Thyroid gland (tissue), 4 donors: Measurements from ENCODE around the gene DOHH.

Experiments used
- POLR2A ChIP-seq, 2 donors: fragments of 450-650 bp; IDR thresholded peaks; one replicate each; pipeline ENCODE4 v1.6.1; 2017; ENCODE audit warnings: antibody characterized with exemption in 2 of 2, mild to moderate bottlenecking in 2 of 2, moderate library complexity in 1 of 2
- TF ChIP-seq, protein P1 (sequence below), 6 experiments: fragments of 200-600 bp in 3 of 6; fragments of 450-650 bp in 3 of 6; sonication (generic) in 3 of 6; IDR thresholded peaks; one replicate each; pipeline ENCODE4 v1.5.1; 2016 to 2019; ENCODE audit warnings: antibody characterized with exemption in 6 of 6, mild to moderate bottlenecking in 2 of 6, inconsistent platforms in 1 of 6, moderate library complexity in 1 of 6

DNA sequence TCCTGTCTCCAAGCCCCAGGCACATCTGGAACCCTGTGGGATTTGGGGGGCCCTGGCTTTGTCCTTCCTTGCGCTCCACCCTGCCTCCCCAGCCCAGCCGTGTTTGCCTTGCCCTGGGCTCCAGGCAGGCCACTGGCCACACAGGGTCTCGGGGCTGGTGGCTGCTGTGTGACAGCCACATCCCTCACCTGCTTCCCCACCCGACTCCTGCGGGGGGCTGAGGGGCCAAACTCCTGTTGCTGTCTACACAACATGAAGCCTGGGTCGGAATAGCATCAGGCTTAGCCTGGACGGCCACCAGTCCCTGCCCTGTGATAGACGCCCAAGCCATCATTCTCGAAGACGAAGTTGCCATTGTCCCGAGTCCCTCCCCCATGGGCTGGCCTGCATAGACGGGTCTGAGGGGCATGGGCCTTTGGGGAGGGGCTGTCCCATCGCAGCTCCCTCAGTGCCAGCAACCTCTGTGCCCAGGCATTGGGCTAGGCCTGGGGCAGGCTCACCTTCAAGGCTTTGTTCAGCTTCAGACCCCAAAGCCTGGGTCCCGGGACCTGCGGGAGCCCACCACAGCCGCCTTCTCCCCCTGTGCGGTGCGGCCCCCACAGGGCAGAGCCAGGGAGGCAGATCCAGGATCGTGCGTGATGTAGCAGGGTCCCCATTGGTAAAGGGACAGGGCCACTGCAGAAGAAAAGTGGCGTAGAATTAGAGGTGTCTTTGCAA is 23.0 kb upstream of the DOHH start:
- no peak for TF ChIP-seq POLR2A (IDR thresholded peaks at IDR 0.05)
- TF ChIP-seq, protein P1, sequence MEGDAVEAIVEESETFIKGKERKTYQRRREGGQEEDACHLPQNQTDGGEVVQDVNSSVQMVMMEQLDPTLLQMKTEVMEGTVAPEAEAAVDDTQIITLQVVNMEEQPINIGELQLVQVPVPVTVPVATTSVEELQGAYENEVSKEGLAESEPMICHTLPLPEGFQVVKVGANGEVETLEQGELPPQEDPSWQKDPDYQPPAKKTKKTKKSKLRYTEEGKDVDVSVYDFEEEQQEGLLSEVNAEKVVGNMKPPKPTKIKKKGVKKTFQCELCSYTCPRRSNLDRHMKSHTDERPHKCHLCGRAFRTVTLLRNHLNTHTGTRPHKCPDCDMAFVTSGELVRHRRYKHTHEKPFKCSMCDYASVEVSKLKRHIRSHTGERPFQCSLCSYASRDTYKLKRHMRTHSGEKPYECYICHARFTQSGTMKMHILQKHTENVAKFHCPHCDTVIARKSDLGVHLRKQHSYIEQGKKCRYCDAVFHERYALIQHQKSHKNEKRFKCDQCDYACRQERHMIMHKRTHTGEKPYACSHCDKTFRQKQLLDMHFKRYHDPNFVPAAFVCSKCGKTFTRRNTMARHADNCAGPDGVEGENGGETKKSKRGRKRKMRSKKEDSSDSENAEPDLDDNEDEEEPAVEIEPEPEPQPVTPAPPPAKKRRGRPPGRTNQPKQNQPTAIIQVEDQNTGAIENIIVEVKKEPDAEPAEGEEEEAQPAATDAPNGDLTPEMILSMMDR (IDR thresholded peaks at IDR 0.05): no peak
